HG03060 (cell line): ENCODE data around the gene FOXL2.

Source experiments
- ATAC-seq: cut with Tn5 transposase; IDR thresholded peaks from one replicate; pipeline ENCODE4 v1.9.1; 2021; ENCODE audit warnings: low read depth, moderate number of reproducible peaks; ENCODE audit not compliant: unreplicated experiment

The FOXL2 gene

DNA sequence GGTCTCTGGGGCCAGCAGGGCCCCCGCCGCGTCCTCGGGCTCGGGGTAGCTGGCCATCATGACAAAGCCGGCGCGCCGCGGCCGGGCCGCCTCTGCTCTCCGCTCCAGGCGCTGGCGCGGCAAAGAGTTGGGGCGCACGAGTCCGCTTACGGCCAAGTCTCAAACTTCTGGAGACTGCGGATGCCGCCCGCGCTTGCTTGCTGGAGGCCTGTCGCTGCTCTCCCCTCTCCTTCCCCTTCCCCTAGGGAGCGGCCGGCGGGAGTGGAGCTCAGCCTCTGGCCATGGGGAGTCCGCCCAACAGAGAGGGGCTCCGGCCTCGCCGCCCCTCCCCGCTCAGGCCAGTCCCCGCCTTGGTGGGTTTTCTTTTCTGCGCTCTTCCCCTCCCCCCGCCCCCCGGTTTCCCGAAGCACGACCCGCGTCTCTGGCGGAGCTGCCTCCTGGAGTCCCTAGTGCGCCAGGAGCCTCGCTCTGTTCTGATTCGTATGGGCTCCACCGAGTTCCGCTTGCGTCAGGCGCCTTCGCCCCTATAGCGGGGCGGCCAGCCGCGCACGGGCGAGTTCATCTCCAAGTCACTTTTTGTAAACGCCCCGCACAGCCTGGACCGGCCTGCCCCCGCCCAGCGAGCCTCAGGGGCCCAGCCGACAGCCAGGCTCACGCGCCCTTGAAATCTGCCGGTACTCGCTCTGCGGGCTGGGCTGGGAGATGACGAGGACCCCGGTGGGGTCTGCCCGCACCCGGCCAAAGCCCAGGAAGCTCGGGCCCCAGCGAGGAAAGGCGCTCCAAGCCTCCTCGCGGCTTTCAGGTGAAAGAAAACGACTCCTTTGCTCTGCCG lies at the start of gene FOXL2, which contains the start of gene FOXL2NB:
Gene FOXL2, minus strand, starts transcription at position 475 of the 832 bp plus-strand sequence. Its CDS starts 415 bp downstream, at position 60.
Gene FOXL2NB, plus strand, starts transcription at position 555 of the 832 bp plus-strand sequence. Its CDS starts 148 bp downstream, at position 703.
- ATAC-seq = no peak

- no peak for ATAC-seq
Measured at GRCh38 chr3:138995706-138996105, 48.8 kb upstream of the FOXL2 start.

DNA sequence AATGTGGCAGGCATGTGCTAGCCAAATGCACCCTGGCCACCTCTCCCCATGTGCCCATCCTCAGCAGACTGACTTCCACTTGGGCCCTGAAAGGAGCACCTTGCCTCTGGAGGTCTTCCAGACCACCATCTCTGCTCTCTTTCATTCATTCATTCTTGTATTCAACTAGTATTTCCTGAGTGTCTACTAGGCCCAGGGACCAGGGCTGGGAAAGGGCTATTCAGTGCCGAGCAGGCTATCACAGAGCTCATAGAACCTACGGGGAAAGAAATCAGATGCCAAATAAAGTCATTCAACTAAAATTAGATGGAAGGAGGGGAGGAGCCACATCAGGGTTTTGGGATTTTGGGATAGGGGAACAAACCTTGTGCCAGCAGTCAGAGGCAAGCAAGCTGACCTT lies 40.2 kb upstream of the FOXL2 start:
- ATAC-seq = no peak

DNA sequence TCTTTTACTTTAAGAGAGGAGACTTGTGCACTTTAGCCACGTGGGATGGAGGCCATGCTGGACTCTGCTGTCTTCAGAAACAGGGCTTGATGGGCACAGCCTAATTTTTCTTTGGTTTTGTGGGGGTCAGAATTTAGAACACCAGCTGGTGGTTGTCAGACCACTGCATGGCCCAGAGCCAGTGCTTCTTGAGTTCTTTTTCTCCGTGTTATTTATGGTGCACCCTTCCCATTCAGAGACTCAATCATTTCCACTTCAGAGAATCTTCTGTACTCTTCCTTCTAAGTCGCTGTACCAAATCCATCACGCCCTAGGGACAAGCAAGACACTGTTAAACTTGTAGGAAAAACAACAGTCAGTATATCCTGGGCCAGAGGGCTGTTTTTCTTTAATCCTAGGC lies 39.0 kb upstream of the FOXL2 start:
- no peak for ATAC-seq

DNA sequence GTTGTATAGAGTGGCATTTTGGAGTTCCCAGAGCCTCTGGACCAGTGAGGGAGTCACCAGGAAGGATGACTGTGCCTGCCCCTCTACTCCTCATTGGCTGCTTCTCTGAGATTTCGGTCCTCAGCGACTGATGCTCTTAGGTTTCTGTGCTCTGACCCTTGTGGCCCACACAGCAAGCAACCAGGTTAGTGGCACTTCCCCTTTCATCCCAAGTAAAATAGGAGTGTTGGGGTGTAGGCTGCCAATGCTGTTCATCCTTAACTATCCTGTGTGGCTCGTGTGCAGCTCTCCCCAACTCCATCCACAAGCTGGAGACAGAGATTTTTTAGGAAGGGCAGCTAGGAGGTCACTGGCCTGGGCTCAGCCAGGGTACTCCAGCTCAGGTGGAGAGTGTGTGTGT lies 37.9 kb upstream of the FOXL2 start:
- ATAC-seq = no peak

DNA sequence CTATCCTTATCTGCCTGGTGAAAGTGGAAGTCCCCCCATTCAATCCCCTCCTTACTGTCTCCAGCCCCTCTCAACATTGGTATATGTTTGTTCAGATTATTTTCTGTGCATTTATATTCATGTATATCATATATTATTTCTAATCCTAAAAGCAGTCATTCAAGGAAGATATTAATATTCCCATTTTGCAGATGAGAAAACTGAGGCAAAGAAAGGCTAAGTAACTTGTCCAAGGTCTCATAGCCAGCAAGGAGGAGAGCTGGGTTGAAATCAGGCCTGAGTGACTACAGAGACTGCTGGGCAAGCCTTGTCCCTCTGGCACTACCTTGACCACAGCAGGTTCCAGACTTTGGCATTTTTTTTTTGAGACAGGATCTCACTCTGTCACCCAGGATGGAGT lies 29.1 kb upstream of the FOXL2 start:
- no peak for ATAC-seq

- no peak for ATAC-seq
Measured at GRCh38 chr3:138975351-138975750, 28.4 kb upstream of the FOXL2 start.

- ATAC-seq = no peak
Measured at GRCh38 chr3:138974462-138974861, 27.5 kb upstream of the FOXL2 start.

GRCh38 chr3:138972941-138973340 lies 26.0 kb upstream of the FOXL2 start:
- no peak for ATAC-seq

DNA sequence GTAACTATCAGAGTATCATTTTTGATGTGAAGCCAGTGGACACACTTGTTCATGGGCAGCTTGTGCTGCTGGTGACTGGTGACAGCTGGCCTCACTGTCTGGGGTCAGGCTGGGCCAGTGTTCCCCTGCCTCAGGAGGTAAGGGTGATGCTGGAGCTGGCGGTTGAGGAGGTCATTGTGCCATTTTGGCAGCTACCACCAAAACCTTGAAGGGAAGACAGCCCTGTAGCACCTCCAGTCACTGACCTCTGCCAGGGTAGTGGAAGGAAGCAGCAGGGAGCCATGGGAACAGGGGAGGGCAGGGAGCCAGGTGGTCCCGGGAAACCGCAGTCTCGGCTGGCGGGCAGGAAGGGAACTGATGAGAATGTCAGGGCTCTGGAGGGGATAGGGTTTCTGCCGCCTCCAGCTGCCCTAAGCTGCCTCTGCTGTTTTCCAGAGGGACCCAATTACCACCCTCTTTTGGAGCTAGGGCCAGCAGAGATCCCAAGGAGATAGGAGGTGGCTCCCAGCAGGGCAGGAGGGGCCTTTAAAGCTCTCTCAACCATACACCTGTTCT lies 24.9 kb upstream of the FOXL2 start:
- no peak for ATAC-seq

- ATAC-seq = no peak
Measured at GRCh38 chr3:138964923-138965322, 18.0 kb upstream of the FOXL2 start.

DNA sequence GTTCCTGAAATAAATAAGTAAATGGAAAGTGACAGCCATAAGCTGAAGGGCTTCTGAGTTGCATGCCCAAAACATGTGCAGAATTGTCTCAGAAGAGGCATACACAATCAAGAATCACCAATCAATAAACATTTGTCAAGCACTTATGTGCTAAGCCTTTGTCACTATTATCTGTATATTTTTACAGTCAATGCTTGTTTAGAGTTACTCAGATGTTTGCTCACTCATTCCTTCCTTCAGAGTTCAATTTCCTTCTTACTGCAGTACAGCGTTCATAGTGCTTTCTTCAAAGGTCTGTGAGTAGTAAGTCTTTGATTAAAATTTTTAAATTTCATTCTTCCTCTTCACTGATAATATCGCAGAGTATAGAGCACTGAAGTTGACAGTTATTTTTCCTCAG lies 17.3 kb upstream of the FOXL2 start:
- ATAC-seq = no peak

DNA sequence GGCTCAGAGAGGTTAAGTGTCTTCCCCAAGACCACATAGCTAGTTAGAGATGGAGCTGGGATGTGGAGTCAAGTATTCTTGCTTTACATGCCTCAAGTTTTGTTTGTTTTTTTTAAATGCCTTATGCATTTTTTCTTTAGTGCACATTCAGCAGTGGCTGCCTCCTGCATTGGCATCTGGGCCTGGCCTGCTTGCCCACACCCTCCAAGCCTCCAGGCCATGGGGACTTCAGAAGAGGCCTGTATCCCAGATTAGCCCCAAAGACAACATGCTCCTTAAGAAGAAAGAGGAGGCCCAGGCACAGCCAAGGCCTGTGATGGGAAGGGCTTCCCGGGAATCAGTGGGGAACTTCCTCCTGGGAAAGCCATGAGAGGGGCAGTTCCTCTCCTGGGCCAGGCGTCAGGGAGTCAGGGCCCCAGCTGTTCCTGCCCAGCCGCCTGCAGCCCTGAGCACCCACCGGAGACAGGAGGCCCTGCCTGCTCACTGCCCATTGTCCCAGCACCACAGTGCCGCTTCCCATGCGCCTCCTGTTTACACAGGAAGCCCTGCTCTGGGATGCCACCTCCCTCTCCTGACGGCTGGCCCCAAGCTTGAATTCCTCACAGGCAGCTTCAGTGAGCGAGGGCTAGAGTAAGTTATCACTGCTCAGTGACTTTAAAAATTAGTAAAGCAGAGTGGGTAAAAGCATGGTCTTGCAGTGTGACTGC lies 16.1 kb upstream of the FOXL2 start:
- ATAC-seq = no peak

GRCh38 chr3:138960417-138960852 lies 13.5 kb upstream of the FOXL2 start:
- ATAC-seq = no peak

- ATAC-seq = no peak
Measured at GRCh38 chr3:138950701-138951100, 3.8 kb upstream of the FOXL2 start.

GRCh38 chr3:138950006-138950644 lies 3.2 kb upstream of the FOXL2 start:
- ATAC-seq = no peak

DNA sequence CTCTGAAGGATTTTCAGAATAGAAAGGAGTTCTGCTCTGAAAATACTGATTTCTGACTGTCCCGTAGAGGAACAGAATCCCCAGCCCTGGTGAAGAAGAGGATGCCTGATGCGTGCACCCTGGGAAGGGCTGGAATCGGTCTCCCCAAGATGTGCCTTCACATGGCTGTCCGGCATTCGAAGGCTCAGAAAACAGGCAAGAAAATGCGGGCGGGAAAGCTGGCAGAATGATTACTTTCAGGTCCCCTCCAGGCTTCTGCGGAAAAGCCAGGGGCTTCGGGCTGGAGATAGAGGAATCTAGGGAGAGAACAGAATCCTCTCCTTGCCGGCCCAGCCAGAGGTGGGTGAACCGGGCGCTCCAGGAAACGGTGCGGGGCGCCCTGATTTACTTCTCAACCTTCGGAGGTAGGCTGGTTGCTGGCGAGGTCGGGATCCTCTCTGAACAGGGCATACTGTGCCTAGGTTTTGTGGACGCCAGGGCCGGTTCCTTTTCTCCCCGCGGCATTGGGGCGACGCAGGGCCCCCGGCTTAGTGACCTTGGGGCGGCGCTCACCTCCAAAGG lies 2.6 kb upstream of the FOXL2 start:
- ATAC-seq = no peak

GRCh38 chr3:138949002-138949418 lies 2.1 kb upstream of the FOXL2 start:
- no peak for ATAC-seq

GRCh38 chr3:138948371-138949001 lies 1.5 kb upstream of the FOXL2 start:
- no peak for ATAC-seq

GRCh38 chr3:138947495-138948121 lies 671 bp upstream of the FOXL2 start:
- no peak for ATAC-seq
